OCI-LY1 (cell line): ENCODE results near the gene H3-3A.

Experiments used
- EZH2 ChIP-seq: fragments of 200-600 bp; sonication (generic), shearing (Covaris generic); IDR thresholded peaks from 2 replicates; pipeline ENCODE4 v1.8.0; 2017; ENCODE audit warnings: borderline replicate concordance, mixed run types, mild to moderate bottlenecking, antibody characterized with exemption, low read length, moderate library complexity, mixed read lengths
- TF ChIP-seq, protein P1 (sequence below): fragments of 200-600 bp; sonication (generic), shearing (Covaris generic); IDR thresholded peaks from 2 replicates; pipeline ENCODE4 v1.5.1; 2017; ENCODE audit warnings: mild to moderate bottlenecking, antibody characterized with exemption, low read length, moderate library complexity, mixed read lengths

GRCh38 chr1:226110249-226111097 lies 48.0 kb downstream of the H3-3A start:
- TF ChIP-seq, protein P1, sequence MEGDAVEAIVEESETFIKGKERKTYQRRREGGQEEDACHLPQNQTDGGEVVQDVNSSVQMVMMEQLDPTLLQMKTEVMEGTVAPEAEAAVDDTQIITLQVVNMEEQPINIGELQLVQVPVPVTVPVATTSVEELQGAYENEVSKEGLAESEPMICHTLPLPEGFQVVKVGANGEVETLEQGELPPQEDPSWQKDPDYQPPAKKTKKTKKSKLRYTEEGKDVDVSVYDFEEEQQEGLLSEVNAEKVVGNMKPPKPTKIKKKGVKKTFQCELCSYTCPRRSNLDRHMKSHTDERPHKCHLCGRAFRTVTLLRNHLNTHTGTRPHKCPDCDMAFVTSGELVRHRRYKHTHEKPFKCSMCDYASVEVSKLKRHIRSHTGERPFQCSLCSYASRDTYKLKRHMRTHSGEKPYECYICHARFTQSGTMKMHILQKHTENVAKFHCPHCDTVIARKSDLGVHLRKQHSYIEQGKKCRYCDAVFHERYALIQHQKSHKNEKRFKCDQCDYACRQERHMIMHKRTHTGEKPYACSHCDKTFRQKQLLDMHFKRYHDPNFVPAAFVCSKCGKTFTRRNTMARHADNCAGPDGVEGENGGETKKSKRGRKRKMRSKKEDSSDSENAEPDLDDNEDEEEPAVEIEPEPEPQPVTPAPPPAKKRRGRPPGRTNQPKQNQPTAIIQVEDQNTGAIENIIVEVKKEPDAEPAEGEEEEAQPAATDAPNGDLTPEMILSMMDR, result no peak
- no peak for TF ChIP-seq EZH2
